Daoy (cell line): ENCODE measurements around the gene MYL9. TPM values are rescaled to one million over a fixed set of nuclear protein-coding genes. Genes with fewer than 3 reads are reported as not detected.

Experiments used
- DNase-seq: peaks from one replicate; pipeline ENCODE4 v3.0.0-alpha.2; 2015; ENCODE audit warnings: low read depth
- total RNA-seq: library from RNA; depleted of rRNA; stranded (reverse); fragments of >200 nt; shearing (Covaris generic); gene quantifications from 2 replicates; pipeline ENCODE4 v1.2.3, GENCODE V29; 2014

MYL9 gene
- total RNA-seq, 1 experiment from 2014 or later = 15.1 TPM

GRCh38 chr20:36525620-36526365 is 15.5 kb upstream of the MYL9 start:
- no peak for DNase-seq

- DNase-seq = no peak
Observed at GRCh38 chr20:36526521-36527011, 14.8 kb upstream of the MYL9 start.

- DNase-seq = no peak
Observed at GRCh38 chr20:36527331-36528125, 13.8 kb upstream of the MYL9 start.

GRCh38 chr20:36528176-36528874 is 13.0 kb upstream of the MYL9 start:
- no peak for DNase-seq

DNA sequence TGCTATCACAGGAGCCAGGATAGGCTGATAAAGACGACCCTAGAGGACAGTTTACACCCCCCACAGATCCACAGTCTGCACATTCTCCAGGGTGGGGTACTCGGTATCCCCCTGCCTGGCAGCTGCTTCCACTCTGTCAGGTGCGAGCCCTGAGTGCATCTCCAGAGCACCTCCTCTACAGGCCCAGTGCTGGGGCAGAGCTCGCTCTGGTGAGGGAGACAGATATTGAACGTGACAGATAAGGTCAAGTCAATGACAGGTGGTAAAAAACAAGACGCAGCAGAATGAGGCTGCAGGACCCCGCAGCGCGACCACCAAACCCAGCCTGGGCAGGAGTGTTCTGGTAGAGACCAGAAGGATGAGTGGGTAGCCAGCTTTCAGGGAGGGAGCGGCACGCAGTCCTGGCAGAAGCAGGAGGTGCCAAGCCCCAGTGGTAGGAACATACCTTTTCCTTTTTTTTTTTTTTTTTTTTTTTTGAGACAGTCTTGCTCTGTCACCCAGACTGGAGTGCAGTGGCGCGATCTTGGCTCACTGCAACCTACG is 12.4 kb upstream of the MYL9 start:
- DNase-seq = no peak

DNA sequence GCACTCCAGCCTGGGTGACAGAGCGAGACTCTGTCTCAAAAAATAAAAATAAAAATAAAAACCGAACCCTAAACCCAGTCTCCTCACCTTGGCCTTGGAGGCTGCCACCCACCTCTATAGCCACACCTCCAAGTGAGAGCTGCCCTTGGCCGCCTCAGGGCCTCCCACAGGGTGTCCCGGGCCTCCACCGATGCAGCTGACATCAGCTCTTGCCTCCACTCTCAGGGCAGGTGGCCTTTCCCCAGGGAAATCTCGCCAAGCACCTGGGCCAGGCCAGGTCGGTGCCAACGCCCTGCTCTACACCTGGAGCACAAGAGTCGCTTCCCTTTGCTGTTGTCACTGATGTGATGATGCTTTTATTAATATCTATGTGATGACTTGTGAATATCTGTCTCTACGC is 8.9 kb upstream of the MYL9 start:
- DNase-seq = no peak

GRCh38 chr20:36532822-36533221 is 8.5 kb upstream of the MYL9 start:
- no peak for DNase-seq

GRCh38 chr20:36538026-36538722 is 3.1 kb upstream of the MYL9 start:
- DNase-seq = no peak

DNA sequence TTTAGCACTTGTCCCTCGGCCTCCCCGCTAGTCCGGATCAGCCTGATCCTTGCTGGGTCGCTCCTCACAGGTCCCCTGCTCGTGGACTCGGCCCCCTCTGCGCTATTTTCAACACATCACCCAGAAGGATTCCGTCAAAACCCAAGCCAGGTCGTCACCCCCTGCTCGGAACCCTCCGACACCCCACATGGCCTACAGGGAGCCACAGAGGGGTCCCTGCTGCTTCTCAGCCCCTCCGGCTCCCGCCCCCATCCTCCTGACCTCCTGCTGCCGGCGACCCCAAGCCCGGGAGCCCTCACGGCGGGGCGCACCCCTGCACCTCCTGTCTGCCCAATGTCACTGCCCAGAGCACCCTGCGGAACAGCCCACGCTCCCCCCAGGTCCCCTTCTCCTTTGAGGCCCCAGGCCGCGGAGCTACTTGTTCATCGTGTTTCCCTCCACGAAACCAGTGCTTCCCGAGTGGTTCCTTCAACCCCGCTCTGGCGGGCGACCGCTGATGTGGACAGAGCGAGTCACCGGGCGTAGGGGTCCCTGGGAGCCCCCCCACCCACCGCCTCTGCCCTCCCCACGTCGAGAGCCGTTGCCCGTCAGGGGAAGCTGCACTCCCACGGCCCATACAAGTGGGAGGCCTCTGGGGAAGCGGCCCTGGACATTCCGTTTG is 638 bp upstream of the MYL9 start:
- DNase-seq = no peak

GRCh38 chr20:36541768-36542488 is 609 bp downstream of the MYL9 start:
- peak; percentile 59 for DNase-seq

DNA sequence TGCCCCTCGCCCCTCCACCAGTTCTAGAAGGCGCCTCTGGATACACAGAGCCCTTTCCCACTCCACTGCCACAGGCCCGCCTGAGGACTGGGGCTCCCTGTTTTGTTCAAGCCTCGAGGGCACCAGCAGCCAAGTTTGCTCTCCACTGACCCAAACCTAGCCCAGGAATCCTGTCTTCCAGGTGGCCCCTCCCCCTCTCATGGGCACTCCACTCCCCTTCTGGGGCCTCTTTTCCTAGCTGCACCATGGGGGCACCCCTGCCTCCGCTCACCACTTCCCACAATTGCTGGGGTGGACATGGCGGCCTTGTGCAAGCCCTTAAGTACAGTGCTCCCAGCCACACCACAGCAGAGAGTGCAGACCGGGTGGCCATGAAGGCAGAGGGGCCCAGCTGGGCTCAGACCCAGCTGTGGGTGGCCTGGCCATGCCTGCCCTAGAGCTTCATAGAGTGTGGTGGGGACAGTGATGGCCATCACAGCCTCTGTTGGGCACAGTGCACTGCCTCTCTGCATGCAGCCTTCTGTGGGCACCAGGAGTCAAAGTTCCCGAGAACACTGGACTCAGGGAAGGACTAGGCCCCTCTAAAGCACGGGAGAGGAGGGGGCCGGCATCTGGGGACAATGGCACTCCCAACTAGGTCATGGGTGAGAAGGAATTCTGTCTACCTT is 1.3 kb downstream of the MYL9 start:
- DNase-seq = no peak

DNA sequence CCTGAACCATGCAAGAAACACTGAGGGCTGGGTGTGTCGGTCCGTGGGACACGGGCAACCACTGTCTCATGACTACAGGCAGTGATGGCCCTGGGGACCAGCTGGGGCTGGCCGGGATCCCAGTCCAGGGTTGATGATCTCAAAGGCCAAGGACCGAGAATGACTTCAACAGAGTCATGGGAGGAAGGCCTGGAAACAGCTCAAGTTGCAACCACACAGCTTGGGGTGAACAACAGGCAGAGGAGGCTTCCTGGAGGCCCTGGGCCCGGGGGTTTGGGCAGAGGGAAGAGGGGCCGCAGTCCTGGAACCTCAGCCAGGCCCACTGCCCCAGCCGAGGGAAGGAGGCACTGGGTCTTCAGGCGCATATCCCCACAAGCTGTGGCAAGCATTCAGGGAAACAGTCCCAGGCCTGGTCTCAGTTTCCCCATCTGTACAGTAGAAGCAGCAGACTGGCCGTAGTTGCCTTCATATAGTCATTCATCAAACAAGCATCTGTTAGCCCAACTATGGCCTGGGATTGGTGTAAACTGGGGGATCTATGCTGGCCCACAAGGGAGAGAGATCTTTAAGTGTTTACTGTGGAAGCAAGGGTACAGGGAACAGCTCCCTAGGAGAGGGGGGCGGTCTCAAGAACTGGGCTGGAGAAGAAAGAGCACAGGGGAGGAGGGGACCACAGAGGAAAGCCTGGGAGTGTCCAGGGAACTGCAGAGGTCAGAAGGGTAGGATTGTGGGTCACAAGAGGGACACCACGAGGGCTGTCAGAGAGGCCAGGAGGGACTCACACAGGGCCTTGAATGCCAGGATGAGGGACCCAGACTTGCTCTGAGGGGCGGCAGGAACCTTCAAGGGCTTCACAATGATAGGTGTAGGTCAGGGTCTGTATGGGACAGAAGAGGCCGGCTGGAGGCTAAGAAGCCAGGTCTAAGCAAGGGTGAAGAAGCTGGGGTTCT is 2.1 kb downstream of the MYL9 start:
- peak; percentile 68 for DNase-seq

- peak; percentile 75 for DNase-seq
Observed at GRCh38 chr20:36544134-36545018, 3.1 kb downstream of the MYL9 start.

DNA sequence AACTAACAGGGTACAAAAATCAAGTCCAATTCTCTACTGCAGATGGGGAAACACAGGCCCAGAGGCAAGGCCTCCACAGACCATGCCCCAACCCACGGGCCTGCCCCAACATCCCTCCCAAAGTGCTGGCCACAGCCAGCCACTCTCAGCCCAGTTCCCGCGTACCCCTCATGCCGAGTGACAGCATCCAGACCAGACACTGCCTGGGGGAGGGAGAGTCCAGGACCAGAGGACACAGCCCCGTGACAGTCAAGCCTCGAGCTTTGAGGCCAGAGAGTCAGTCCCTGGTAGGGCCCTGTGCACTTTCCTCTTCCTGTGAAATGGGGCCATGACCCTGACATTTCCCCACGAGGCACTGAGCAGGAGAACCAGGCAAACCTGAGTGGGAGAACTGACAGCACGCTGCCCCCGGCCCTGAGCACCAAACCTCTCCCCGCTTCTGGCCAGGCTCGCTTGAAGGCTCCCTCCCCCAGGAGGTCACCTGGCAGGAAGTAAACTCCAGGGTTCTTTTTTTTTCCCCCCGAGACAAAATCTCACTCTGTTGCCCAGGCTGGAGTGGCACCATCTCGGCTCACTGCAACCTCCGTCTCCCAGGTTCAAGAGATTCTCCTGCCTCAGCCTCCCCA is 4.9 kb downstream of the MYL9 start:
- DNase-seq = no peak

- DNase-seq = no peak
Observed at GRCh38 chr20:36547186-36548005, 6.1 kb downstream of the MYL9 start.

- DNase-seq = no peak
Observed at GRCh38 chr20:36548006-36548315, 6.6 kb downstream of the MYL9 start.
